Measurements from ENCODE around the gene JARID2.
"Not testable (repeated sequence)": the region's sequence is repeated elsewhere in the genome, so short reads cannot be mapped to it uniquely, and the experiment has no call there.

JARID2 gene

GRCh38 chr6:15405129-15406068 lies 159.5 kb downstream of the JARID2 start:
- DNase-seq, result no peak

- DNase-seq, result no peak
Measured at GRCh38 chr6:15406452-15406851, 160.6 kb downstream of the JARID2 start.

DNA sequence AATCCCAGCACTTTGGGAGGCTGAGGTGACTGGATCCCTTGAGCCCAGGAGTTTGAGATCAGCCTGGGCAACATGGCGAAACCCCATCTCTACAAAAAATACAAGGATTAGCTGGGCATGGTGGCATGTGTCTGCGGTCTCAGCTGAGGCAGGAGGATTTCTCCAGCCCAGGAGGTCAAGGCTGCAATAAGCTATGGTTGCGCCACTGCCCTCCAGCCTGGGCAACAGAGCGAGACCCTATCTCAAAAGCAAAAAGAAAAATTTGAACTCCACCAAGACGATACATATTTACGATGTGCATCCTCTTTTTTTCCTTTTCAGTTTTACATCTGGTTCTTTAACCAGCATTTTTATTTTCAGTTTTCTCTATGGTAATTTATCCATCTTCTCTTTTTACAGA lies 162.1 kb downstream of the JARID2 start:
- no peak for DNase-seq

DNA sequence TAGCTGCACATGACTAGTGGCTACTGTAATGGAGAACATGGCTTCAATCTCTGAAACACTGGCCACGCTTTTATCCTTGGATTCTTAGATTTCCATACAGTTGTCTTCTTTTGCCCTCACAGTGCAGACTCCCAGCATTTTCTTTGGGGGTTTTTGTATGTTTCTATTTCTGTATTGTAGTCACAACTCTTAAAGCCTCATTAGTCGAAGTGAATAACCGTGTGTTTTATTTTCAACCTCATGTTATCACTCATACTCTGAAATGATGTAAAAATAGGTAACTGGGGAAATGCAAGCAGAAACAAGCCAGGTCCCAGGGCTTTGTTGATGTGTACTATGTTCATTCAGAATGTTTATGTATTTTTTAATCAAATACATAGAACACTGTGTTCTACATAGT lies 162.9 kb downstream of the JARID2 start:
- DNase-seq, result no peak

DNA sequence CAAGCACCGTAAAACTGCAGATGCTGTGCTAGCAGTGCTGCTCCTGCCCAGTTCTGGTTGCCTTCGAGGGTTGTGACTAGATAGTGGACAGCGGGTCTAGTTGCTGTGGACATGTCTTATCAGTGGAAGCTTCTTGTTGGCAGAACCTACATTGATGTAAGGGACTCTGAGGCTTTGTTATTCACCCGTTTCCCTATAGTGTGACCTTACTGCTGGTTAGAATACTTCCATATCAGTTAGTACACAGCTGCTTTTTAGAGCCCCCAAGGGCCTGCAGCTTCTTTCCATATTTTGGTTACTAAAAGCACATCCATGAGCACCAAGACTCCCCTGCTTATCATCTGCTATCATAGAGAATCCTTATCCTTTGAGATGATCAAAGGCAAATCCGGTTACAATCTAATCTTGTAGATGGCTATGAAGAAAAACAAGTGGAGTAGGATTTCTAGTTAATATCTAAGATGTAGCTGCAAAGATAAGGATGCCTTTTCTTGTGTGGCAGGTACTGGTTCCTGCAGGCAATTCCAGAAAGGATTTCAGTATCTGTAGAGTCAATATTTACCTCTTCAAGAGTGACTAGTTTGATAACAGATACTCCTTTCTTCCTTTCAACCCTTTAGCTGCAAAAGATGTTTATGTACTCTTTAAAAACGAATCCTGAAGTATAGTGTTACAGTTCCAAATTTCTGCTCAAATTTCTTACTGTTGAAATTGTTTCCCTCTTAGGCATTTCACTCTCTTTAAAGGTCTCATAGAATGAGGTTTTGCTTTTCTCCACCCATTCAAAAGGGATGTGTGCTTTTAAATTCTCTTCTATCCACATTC lies 163.6 kb downstream of the JARID2 start:
- DNase-seq, result no peak

DNA sequence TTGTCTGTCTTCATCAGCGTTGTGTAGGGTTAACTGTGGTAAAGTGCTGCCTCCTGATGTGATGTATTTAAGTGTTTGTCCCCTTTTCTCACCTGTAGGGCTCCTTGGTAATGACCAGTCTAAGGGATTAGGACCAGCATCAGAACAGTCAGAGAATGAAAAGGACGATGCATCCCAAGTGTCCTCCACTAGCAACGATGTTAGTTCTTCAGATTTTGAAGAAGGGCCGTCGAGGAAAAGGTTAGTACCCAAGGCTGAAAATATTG lies 164.2 kb downstream of the JARID2 start:
- DNase-seq, result no peak

DNA sequence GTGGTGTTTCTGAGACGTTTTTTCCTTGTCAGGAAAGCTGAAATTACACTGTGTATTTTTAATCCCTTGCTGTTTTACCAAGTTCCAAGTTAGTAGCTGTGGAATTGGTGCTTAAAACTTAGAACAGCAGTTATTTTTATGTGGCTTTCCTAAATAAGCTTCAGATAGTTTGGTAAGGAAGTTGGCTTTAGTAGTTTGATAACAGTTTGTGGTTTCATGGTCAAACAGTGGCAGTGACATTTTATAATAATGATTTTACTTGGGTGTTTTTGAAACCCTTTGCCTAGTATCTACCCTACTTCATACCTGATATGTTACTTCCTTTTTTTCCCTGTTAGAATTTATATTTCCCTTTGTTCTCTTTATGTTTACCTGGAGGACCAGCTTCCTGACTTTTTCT lies 164.9 kb downstream of the JARID2 start:
- DNase-seq, result peak in 1 of 2 donors; percentile 16

GRCh38 chr6:15411766-15412165 lies 165.9 kb downstream of the JARID2 start:
- DNase-seq, result no peak

DNA sequence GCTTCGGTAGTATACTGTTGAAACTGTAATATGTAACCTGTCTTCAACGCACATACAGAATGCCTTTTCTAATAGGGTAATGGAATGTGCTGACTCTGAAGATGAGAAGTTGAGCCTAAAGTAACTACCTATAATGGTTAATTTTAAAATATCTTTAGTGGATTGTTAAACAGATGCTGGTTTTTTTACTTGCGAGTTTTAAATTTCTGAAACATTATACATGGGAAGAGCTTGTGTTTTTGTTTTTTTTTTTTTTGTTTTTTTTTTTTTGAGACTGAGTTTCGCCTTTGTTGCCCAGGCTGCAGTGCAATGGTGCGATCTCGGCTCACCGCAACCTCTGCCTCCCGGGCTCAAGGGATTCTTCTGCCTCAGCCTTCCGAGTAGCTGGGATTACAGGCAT lies 166.9 kb downstream of the JARID2 start:
- no peak for DNase-seq

- DNase-seq, result no peak
Measured at GRCh38 chr6:15413466-15414234, 167.8 kb downstream of the JARID2 start.

DNA sequence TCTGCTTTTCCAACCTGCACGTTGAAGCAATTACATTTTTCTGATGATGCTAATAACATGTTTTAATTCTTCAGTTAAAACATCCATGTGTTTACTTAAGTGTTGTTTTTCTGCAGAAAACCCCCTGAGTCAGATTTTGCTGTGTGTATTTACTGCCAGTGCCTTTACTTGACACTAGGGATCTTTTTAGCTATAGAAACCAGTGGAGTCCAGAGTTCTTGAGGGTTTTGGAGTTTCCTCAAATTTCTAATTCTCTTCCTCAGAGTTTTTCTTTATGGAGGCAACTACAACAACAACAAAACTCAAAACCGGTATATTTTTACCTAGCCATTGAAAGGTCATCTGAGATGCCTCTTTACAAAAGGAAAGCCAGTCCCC lies 168.4 kb downstream of the JARID2 start:
- DNase-seq, result no peak

DNA sequence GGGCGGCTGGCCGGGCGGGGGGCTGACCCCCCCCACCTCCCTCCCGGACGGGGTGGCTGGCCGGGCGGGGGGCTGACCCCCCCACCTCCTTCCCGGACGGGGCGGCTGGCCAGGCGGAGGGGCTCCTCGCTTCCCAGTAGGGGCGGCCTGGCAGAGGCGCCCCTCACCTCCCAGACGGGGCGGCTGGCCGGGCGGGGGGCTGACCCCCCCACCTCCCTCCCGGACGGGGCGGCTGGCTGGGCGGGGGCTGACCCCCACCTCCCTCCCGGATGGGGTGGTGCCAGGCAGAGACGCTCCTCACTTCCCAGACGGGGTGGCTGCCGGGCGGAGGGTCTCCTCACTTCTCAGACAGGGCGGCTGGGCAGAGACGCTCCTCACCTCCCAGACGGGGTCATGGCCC lies 169.8 kb downstream of the JARID2 start:
- not testable (repeated sequence) for DNase-seq

DNA sequence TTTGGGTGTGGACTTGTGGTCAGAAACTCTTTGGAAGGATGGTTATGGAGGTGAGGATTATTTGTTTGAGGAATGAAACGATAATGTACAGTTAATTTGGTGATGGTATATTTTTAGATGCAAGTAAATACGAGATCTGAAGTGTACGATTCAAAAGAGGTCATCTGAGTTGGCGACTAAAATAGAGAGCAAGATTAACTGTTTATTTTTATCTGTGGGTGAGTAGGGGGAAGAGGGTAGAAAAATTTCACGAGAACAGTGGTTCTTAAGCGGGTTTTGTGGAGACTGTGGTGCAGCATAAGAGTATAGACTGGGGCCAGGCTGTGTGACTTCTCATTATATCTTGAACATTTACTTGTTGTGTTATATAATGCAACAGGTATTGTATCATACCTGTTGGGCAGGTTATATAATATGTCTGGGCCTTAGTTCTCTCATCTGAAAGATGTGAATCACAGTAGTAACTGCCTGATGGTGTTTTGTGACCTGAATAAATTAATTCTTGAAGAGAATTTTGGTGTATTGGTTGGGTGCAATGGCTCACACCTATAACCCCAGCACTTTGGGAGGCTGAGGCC lies 171.2 kb downstream of the JARID2 start:
- DNase-seq, result no peak

DNA sequence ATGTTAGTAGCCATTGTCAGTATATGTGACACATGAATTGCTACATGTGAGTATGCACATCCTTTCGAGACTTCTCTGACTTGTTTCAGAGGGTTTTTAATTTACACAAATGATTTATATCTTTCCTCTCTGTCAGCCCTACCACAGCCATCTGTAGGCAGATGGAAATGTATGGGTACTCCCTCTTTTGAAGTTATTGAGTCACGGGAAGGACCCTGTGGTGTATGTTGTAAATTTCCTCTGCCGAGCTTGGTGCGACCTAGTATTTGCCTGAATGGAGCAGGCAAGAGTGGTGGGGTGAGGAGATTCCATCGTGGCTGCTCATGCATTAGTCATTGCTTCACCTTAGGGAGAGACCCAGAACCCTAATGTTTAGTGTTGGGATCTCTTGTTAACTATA lies 171.9 kb downstream of the JARID2 start:
- DNase-seq, result peak in 1 of 2 donors; percentile 97

DNA sequence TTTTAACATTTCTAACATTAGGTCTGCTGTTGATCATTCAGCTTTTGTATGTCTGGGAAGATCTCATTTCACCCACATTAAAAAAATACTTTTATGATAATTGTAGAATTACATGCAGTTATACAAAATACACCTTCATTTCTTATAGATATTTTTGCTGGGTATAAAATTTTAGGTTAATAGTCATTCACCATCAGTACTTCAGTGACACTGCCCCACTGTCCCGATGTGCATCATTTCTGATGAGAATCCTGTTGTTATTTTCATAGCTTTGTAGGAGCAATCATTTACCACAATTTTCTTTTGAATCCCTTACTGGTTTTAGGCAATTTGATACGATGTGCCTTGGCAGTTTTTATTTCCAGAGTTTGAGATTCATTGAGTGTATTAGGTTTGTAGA lies 173.6 kb downstream of the JARID2 start:
- no peak for DNase-seq

- peak in 1 of 2 donors; percentile 87 for DNase-seq
Measured at GRCh38 chr6:15420959-15421438, 175.1 kb downstream of the JARID2 start.

DNA sequence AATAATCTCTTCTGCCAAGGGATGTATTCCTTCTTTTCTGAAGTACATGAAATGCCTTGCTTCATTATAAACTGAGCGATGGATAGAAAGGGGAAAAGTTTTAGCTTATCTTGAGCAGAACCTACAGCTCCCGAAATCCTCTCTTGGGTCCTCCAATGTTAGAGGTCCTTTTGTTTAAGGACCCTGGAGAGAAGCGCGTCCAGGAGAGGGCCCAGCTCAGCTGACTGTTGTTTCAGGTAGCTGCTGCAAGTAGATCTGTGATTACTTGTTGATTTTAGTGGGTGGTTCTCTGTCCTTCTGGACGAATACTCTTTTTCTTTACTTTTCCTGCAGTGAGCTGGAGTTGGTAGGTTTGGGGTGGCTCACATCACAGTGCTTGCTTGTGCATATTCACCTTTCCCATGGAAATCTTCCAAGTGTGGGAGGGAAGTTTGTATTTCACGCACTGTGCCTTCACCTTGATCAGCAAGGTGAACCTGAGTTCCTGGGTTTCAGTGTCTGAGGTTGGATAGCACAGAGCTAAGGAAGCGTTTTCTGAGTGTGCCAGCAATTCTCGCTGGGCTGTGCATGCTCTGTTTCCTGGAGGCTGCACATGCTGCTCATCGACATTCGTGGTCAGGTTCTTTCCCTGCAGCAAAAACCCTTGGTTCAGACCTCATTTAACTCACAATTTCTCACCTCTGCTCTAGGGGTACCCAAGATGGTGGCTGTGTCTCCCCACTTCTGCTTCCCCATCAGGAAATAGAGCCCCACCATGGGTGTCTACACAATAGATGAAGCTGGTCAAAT lies 176.3 kb downstream of the JARID2 start:
- no peak for DNase-seq

DNA sequence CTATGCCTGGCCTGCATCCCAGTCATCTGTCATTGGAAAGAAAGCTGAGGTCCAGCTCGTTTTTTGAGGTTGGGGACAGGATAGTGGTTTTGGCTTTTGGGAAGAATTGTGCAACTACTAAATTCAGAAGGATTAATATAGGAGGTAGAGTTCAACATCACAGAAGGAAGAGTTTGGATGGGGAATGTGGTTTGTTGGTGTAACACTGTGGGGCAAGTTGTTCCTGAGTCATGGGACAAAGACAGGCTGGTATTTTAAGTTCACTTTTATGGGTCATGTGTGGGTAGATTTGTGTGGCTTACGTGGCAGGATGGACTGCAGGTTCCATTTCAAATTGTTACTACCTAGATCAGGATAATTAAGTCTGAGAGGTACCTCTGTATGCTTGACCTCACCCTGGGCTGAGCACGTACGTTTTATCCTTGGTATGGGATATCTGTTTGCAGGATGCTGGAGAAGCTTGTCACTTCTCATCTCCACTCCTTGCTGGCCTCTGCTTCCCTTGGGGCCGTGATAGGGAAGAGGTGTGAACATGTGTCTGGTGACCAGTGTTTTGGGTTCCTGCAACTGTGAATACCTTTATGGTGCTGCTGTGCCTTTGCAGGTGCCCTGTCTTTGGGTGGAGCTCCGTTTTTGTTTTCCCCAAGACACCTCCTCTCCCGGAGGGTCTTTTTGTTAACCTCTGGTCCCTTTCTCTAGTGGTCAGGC lies 177.6 kb downstream of the JARID2 start:
- no peak for DNase-seq

DNA sequence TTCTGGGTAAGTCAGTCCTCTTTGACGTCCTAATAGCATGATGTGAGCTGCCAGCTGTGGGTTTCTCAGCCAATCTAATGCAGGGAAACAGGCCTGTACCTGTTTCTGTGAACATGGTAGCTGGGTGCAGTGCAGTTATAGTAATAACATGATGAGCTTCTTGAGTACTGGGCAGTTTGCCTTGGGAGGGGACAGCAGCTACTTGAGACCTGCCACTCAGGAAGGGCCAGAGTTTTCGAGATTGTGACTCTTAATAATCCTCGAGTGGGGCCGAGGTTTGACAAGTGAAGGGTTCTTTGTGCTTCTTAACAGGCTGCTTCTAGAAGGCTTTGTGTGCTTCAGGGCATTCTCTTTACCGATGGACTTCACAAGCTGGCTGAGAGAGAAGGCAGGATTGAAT lies 180.1 kb downstream of the JARID2 start:
- DNase-seq, result no peak

GRCh38 chr6:15426395-15426794 lies 180.5 kb downstream of the JARID2 start:
- DNase-seq, result no peak

- DNase-seq, result peak in 1 of 2 donors; percentile 23
Measured at GRCh38 chr6:15426901-15427300, 181.0 kb downstream of the JARID2 start.

All from bone marrow (tissue), 2 donors.